GM12865 (cell line): ENCODE measurements around the gene TPCN2.

ENCODE experiments used
- DNase-seq: peaks from one replicate; pipeline ENCODE4 v3.0.0; 2010; ENCODE audit warnings: low read depth
- H3K4me3 ChIP-seq: 2 replicates; pipeline ENCODE4 v1.5.1; 2011; ENCODE audit warnings: mild to moderate bottlenecking, low read depth, low read length, control low read depth
- CTCF ChIP-seq: IDR thresholded peaks from 2 replicates; pipeline ENCODE4 v1.5.1; 2011; ENCODE audit warnings: low read length, control low read depth, low read depth, inconsistent platforms; ENCODE audit not compliant: insufficient read depth; ENCODE audit errors: missing control alignments

The TPCN2 gene

GRCh38 chr11:69005631-69006368, 42.9 kb upstream of the TPCN2 start:
- DNase-seq: no peak
- no peak for TF ChIP-seq CTCF
- H3K4me3 ChIP-seq: no peak overlapping the region

GRCh38 chr11:69006816-69007215, 41.9 kb upstream of the TPCN2 start:
- no peak overlapping the region for H3K4me3 ChIP-seq
- no peak for TF ChIP-seq CTCF
- DNase-seq: no peak

- TF ChIP-seq CTCF: no peak
- no peak overlapping the region for H3K4me3 ChIP-seq
- no peak for DNase-seq
These were observed 40.8 kb upstream of the TPCN2 start for GRCh38 chr11:69007975-69008381.

GRCh38 chr11:69008737-69009440, 39.8 kb upstream of the TPCN2 start:
- DNase-seq: no peak
- no peak overlapping the region for H3K4me3 ChIP-seq
- no peak for TF ChIP-seq CTCF

GRCh38 chr11:69009441-69010211, 39.1 kb upstream of the TPCN2 start:
- no peak overlapping the region for H3K4me3 ChIP-seq
- TF ChIP-seq CTCF: no peak
- no peak for DNase-seq

GRCh38 chr11:69010361-69010891, 38.3 kb upstream of the TPCN2 start:
- DNase-seq: no peak
- no peak overlapping the region for H3K4me3 ChIP-seq

More at GRCh38 chr11:69010361-69010891, 38.3 kb upstream of the TPCN2 start:
- no peak for TF ChIP-seq CTCF
